D721Med (cell line): ENCODE measurements around the gene SLC24A3.

Source experiments
- DNase-seq: peaks from one replicate; pipeline ENCODE4 v3.0.0; 2011; ENCODE audit warnings: low spot score; ENCODE audit not compliant: insufficient read length
- FAIRE-seq: peaks from 2 replicates; lab custom pipeline; 2011; peaks lifted over from hg19 to GRCh38; lab: Jason Lieb, UNC
- TF ChIP-seq, protein P1 (sequence below): IDR thresholded peaks from 2 replicates; pipeline ENCODE4 v1.5.1; 2012; ENCODE audit warnings: mild to moderate bottlenecking, control low read depth; ENCODE audit not compliant: insufficient read depth; ENCODE audit errors: missing control alignments

The SLC24A3 gene

DNA sequence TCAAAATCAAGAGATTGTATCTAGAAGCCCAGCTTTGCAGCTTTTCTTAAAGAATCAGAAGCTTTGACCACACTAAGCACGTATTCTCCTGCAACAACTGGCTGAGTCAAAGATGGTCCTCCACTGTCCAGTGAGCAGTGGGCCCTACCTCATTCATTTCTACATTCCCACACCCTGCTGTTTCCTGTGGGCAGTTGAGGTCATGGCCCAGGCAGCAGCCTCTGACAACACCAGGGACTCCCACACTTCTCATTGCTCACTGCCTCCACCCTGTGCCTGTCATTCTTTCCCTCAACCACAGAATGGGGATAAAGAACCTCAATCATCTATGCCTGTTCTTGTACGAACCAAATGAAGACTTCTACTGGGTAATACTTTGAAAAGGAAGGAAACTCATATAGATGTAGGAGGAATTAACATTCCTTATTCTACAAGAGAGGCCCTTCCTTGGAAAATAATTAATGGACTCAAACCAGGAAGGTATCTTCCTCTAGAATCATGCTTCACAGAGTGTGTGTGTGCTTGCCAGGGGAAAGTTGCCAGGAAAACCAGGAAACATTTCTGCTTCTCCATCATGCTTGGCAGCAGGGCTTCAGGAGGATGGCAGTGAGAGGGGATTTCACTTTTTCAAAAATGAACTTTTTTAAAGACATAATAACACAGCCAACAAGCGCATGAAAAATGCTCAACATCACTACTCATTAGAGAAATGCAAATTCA lies 353.9 kb downstream of the SLC24A3 start:
- TF ChIP-seq, protein P1, sequence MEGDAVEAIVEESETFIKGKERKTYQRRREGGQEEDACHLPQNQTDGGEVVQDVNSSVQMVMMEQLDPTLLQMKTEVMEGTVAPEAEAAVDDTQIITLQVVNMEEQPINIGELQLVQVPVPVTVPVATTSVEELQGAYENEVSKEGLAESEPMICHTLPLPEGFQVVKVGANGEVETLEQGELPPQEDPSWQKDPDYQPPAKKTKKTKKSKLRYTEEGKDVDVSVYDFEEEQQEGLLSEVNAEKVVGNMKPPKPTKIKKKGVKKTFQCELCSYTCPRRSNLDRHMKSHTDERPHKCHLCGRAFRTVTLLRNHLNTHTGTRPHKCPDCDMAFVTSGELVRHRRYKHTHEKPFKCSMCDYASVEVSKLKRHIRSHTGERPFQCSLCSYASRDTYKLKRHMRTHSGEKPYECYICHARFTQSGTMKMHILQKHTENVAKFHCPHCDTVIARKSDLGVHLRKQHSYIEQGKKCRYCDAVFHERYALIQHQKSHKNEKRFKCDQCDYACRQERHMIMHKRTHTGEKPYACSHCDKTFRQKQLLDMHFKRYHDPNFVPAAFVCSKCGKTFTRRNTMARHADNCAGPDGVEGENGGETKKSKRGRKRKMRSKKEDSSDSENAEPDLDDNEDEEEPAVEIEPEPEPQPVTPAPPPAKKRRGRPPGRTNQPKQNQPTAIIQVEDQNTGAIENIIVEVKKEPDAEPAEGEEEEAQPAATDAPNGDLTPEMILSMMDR: no peak
- DNase-seq (no peak), FAIRE-seq (no peak)

DNA sequence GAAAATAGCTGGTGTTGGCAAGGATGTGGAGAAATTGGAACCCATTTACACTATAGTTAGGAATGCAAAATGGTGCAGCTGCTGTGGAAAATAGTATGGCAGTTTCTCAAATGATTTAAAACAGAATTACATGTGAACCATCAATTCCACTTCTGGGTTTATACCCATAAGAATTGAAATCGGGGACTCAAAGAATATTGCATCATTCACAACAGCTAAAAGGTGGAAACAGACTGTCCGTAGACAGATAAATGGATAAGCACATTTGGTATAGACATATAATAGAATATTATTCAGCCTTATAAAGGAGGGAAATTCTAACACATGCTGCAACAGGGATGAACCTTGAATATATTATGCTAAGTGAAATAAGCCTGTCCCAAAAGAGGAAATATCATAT lies 355.7 kb downstream of the SLC24A3 start:
- FAIRE-seq: no peak
- DNase-seq: no peak
- TF ChIP-seq, protein P1: no peak

DNA sequence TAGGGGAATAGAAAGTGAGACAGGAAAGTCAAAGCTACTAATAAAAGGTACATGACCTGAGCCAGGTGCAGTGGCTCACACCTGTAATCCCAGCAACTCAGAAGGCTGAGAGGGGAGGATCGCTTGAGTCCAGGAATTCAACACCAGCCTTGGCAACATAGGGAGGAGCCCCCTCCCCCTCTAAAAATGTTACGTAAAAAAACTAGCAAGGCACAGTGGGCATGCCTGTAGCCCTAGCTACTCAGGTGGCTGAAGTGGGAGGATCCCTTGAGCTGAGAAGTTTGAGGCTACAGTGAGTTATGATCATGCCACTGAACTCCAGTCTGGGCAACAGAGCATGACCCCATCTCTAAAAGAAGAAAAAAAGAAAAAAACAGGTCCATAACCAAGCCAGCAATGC lies 359.6 kb downstream of the SLC24A3 start:
- FAIRE-seq (no peak), DNase-seq (no peak)
- TF ChIP-seq, protein P1: no peak

DNA sequence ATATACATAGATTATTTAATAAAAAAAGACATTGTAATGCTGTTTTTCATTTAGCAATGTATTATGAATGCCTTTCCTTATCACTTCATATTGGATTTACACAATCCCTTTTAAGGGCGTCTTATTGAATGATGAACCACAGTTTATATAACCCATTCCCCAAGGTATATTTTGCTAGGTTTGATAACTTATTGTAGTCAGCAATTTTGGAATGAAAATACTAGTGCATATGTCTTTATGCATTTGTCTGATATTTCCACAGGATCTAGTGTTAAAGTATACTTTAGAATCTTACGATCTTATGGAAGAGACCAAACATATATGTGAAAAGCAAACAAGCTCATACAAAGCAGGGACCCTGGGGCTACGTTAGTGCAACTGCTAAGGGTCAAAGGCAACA lies 365.2 kb downstream of the SLC24A3 start:
- TF ChIP-seq, protein P1: no peak
- no peak for DNase-seq
- FAIRE-seq: no peak

DNA sequence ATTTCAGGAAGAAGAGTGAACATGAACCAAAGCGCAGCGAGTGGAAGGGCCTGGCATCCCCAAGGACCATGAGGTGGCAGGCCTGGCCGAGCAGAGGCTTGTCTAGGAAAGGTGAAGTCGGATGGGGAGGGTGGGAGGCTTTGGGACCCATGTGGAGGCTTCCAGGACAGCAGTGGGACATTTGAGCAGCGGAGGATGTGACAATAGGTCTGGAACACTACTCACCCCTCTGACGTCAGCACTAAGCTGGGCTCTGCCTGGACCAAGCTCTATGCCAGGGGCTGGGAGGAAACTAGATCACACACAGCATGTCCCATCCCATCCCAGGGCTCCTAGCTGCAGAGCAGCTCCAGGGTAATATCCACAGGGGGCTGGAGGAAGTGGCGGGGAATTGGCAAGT lies 370.3 kb downstream of the SLC24A3 start:
- TF ChIP-seq, protein P1: no peak
- no peak for FAIRE-seq
- DNase-seq: no peak

DNA sequence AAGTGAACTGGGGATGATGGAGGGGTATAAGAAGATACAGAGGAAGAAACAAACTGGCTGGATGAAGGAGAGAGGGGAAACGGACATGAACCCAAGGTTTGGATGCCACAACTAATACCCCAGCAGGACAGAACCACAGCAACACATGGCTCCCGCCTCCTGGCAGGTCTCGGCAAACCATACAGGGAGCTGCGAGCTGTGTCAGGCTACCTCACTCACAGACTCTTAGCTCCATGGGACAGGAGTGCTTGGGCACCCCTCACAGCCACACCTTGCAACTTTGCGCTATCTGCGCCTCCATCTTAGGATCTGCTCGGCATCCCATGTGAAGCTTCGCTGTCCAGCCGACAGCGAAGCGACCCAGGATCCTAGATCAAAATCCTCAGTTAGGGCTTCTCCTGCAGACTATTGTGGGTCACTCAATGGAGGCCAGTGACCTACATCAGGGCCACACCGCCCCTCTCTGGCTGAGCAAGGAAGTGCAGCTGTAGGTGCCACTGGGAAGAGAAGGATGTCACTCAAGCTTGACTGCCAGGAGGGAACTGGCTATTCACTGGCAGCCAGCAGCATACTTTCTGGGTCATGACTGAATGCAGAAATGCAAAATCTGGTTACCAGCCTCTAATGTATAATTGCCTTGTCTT lies 371.2 kb downstream of the SLC24A3 start:
- TF ChIP-seq, protein P1: peak; percentile 57
- FAIRE-seq (no peak), DNase-seq (no peak)

DNA sequence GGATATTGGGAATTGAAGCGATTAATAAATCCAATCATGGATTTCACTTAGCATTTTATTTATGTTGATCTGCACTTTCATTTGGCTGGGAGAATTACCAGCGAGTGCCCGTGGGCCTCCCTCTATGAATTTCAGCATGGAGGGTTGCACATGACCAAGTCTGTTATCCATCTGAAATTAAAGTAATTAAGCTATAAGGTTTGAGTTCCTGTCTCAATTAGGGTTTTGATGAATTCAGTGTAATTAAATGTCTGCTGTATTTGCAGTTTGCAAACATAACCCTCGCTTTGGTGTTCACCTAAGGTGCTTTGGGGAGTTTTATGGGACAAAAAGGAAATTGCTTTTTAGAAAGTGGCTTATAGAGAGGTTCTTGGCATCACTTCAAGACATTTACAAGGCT lies 375.8 kb downstream of the SLC24A3 start:
- DNase-seq (no peak), FAIRE-seq (no peak)
- TF ChIP-seq, protein P1: no peak
